ENCODE measurements around the gene NACC2. TPM values are rescaled to one million over a fixed set of nuclear protein-coding genes. Genes with fewer than 3 reads are reported as not detected.

The NACC2 gene
- total and polyA plus RNA-seq, 9 of the 15 experiments (the other 6 are each of a cell fraction or from before 2014, with no cell fraction given): 0.70 to 25.1 (median 5.6) TPM

DNA sequence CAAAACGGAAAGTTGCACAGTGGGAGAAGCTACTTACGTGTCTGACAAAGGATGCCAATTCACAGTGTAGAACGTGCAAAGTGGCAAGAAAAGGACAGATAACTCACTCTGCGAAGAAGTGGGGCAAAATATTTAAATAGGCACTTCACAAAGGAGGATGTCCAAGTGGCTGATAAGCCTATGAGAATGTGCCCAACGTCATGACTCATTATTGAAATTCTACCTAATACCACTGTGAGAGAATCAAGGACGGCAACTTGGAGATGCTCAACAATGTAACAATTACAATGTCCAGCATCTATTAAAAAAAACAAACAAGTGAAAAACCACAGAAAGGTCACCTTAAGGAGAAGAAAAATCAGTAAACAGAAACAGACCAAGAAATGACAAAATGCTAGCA lies 59.0 kb downstream of the NACC2 start:
- H3K79me2 ChIP-seq (ENCODE audit: control insufficient read depth, insufficient read depth, low read length): peaks cover 68% of the 10 kb centered on the region
- CTCF ChIA-PET (ENCODE audit: low intra/inter-chr PET ratio): no interaction called here
- no peak for ATAC-seq

More for the DNA sequence above, 59.0 kb downstream of the NACC2 start:
- Histone ChIP-seq H3K27me3 (ENCODE audit: control insufficient read depth in 2 of 2, insufficient read depth in 2 of 2, low read length in 2 of 2) (no peaks in the 10 kb centered on the region), H3K4me3 (no peak overlapping the region), H2AFZ (ENCODE audit: low read depth, low read length) (no peak overlapping the region), H4K20me1 (replicated peaks; ENCODE audit: control insufficient read depth, insufficient read depth, low read length) (no peaks in the 10 kb centered on the region), H3K4me1 (replicated peaks in 1 of 2; ENCODE audit: control insufficient read depth in 2 of 2, insufficient read depth in 2 of 2, low read length in 2 of 2) (no peaks in the 10 kb centered on the region), H3K9me1 (ENCODE audit: control insufficient read depth, insufficient read depth, low read length) (no peaks in the 10 kb centered on the region), H3K4me2 (ENCODE audit: insufficient read depth, low read length) (no peak overlapping the region), H3K27ac (ENCODE audit: extremely low read depth, low read depth, low read length) (no peak overlapping the region), H3K9ac (ENCODE audit: insufficient read depth in 1 of 2, low read depth in 2 of 2, low read length in 2 of 2) (no peak overlapping the region), H3K9me3 (replicated peaks; ENCODE audit: control insufficient read depth, insufficient read depth, low read depth, low read length) (0 out of 2 replicates have a peak, but pooled peaks cover 5% of the 10 kb centered on the region), H3K36me3 (ENCODE audit: control insufficient read depth, insufficient read depth, low read length) (peaks cover 52% of the 10 kb centered on the region)
- POLR2A ChIA-PET: interaction anchor here (1.2 kb wide), 1 partner anchor 62 kb away, joined by 3 read pairs; no protein-coding TSS in a partner anchor
- 79% methylated on average over 6 of the region's 6 CpGs for WGBS (ENCODE audit: insufficient coverage, low coverage, missing lambda C conversion rate)
- intact Hi-C loops (cut with micrococcal nuclease): no loop called here
- no peak for TF ChIP-seq TRIM25 (IDR thresholded peaks at IDR 0.05; ENCODE audit: borderline replicate concordance)
- TF ChIP-seq ZNF436 (CRISPR knock-in tag; IDR thresholded peaks at IDR 0.05): no peak
- TF ChIP-seq ZSCAN29 (IDR thresholded peaks at IDR 0.05): no peak
- TF ChIP-seq RAD21 (CRISPR knock-in tag; conservative IDR thresholded peaks at IDR 0.05 in 1 of 2, IDR thresholded peaks at IDR 0.05 in 1 of 2): no peak
- no peak for TF ChIP-seq SIRT6 (IDR thresholded peaks at IDR 0.05; ENCODE audit: low read depth, low read length)
- no peak for TF ChIP-seq XRCC3 (IDR thresholded peaks at IDR 0.05)
- no peak for TF ChIP-seq KAT8 (IDR thresholded peaks at IDR 0.05; ENCODE audit: low read depth)
- no peak for TF ChIP-seq CAMTA2 (CRISPR knock-in tag; conservative IDR thresholded peaks at IDR 0.05)
- no peak for TF ChIP-seq ZEB2 (IDR thresholded peaks at IDR 0.05)
- TF ChIP-seq ZHX1 (conservative IDR thresholded peaks at IDR 0.05; ENCODE audit: low read length): no peak
- no peak for TF ChIP-seq NR4A1 (CRISPR knock-in tag; IDR thresholded peaks at IDR 0.05)
- no peak for TF ChIP-seq NR4A1 (tag; IDR thresholded peaks at IDR 0.05)
- no peak for TF ChIP-seq BACH1 (tag; IDR thresholded peaks at IDR 0.05)
- no peak for TF ChIP-seq RFX7 (CRISPR knock-in tag; IDR thresholded peaks at IDR 0.05)
- in situ Hi-C loops (cut with MboI): no loop called here
- no TSS peak for BruUV-seq (replicated peaks)
- DNase-seq (ENCODE audit: extremely low read depth in 1 of 4, low spot score in 3 of 4): no peak
- FAIRE-seq: no peak

All from K562 (cell line).